IMR-90 (cell line): ENCODE data around the gene MBTD1. TPM values are rescaled to one million over a fixed set of nuclear protein-coding genes. Genes with fewer than 3 reads are reported as not detected.

ENCODE experiments used
- ATAC-seq: fragments of 200-7000 bp; cut with Tn5 transposase; 2 replicates; pipeline ENCODE4 v1.9.1; 2020; ENCODE audit warnings: low read depth, mild to moderate bottlenecking, moderate library complexity
- BruUV-seq: library from RNA; stranded (reverse); fragments of 400-500 nt; replicated peaks from 2 replicates; lab custom pipeline; 2021; lab: Mats Ljungman, UMichigan
- CTCF ChIA-PET: fragments of 300-600 bp; formaldehyde crosslinking; extraction: SDS; loops from one replicate; lab custom pipeline; 2021; ENCODE audit warnings: antibody characterized with exemption; lab: Yijun Ruan, JAX
- POLR2A ChIA-PET: fragments of 300-600 bp; sonication (Branson Sonifier 250); formaldehyde crosslinking; loops from one replicate; lab custom pipeline; 2022; ENCODE audit warnings: antibody characterized with exemption; ENCODE audit not compliant: unreplicated experiment; lab: Charles Lee
- DNase-seq: peaks from one replicate; pipeline ENCODE4 v3.0.0; 2013
- H2AFZ ChIP-seq: replicated peaks from 2 replicates; pipeline ENCODE3; 2013; ENCODE audit warnings: low read length, mild to moderate bottlenecking; ENCODE audit not compliant: poor library complexity
- H2AK5ac ChIP-seq: 2 replicates; pipeline ENCODE4 v1.6.1; 2013; ENCODE audit warnings: low read depth, low read length, inconsistent platforms
- H2AK9ac ChIP-seq: replicated peaks from 2 replicates; pipeline ENCODE3; 2013; ENCODE audit warnings: mild to moderate bottlenecking, low read depth, low read length, moderate library complexity; ENCODE audit not compliant: poor library complexity
- H2BK120ac ChIP-seq: 2 replicates; pipeline ENCODE4 v1.6.1; 2013; ENCODE audit warnings: low read depth, low read length, inconsistent platforms
- H2BK15ac ChIP-seq: 3 replicates; pipeline ENCODE4 v1.6.1; 2013; ENCODE audit warnings: low read depth, low read length, inconsistent platforms
- H2BK20ac ChIP-seq: 2 replicates; pipeline ENCODE4 v1.6.1; 2013; ENCODE audit warnings: low read depth, mild to moderate bottlenecking, inconsistent platforms, low read length, moderate library complexity
- H2BK5ac ChIP-seq: 2 replicates; pipeline ENCODE4 v1.6.1; 2013; ENCODE audit warnings: mild to moderate bottlenecking, low read depth, low read length, inconsistent platforms; ENCODE audit not compliant: poor library complexity, severe bottlenecking
- H3K14ac ChIP-seq: replicated peaks from 2 replicates; pipeline ENCODE4 v1.6.1; 2013; ENCODE audit warnings: low read depth, low read length, inconsistent platforms
- H3K18ac ChIP-seq: 2 replicates; pipeline ENCODE4 v1.6.1; 2013; ENCODE audit warnings: low read depth, low read length, control low read depth
- H3K23ac ChIP-seq: 2 replicates; pipeline ENCODE4 v1.6.1; 2013; ENCODE audit warnings: low read depth, low read length, inconsistent platforms
- H3K27ac ChIP-seq: 2 replicates; pipeline ENCODE4 v1.5.1; 2013; ENCODE audit warnings: mild to moderate bottlenecking, control low read depth, low read length; ENCODE audit not compliant: insufficient read depth
- H3K27me3 ChIP-seq: 2 replicates; pipeline ENCODE4 v1.6.1; 2013; ENCODE audit warnings: low read length; ENCODE audit not compliant: control insufficient read depth, insufficient read depth
- H3K36me3 ChIP-seq: 2 replicates; pipeline ENCODE4 v1.6.1; 2013; ENCODE audit warnings: low read length, mixed read lengths; ENCODE audit not compliant: control insufficient read depth, insufficient read depth
- H3K4ac ChIP-seq: 2 replicates; pipeline ENCODE4 v1.6.1; 2013; ENCODE audit warnings: low read depth, low read length, inconsistent platforms
- H3K4me1 ChIP-seq: 2 replicates; pipeline ENCODE4 v1.6.1; 2013; ENCODE audit warnings: low read length, mixed read lengths; ENCODE audit not compliant: control insufficient read depth, insufficient read depth
- H3K4me2 ChIP-seq: 2 replicates; pipeline ENCODE4 v1.6.1; 2013; ENCODE audit warnings: low read depth, mild to moderate bottlenecking, control low read depth, low read length, moderate library complexity
- H3K4me3 ChIP-seq: 2 replicates; pipeline ENCODE4 v1.5.1; 2013; ENCODE audit warnings: low read depth, mild to moderate bottlenecking, control low read depth, low read length, moderate library complexity; ENCODE audit not compliant: insufficient read depth
- H3K56ac ChIP-seq: 2 replicates; pipeline ENCODE4 v1.6.1; 2013; ENCODE audit warnings: low read length, inconsistent platforms; ENCODE audit not compliant: insufficient read depth; ENCODE audit errors: extremely low read depth
- H3K79me1 ChIP-seq, 2 experiments: 2 replicates each; pipeline ENCODE4 v1.6.1; 2013; ENCODE audit warnings: low read length in 2 of 2, inconsistent platforms in 1 of 2, low read depth in 1 of 2
- H3K9ac ChIP-seq: 2 replicates; pipeline ENCODE4 v1.6.1; 2013; ENCODE audit warnings: low read depth, low read length, control low read depth
- H3K9me1 ChIP-seq: 2 replicates; pipeline ENCODE4 v1.6.1; 2013; ENCODE audit warnings: low read length, inconsistent platforms; ENCODE audit not compliant: insufficient read depth
- H3K9me3 ChIP-seq: 2 replicates; pipeline ENCODE4 v1.6.1; 2013; ENCODE audit warnings: low read length; ENCODE audit not compliant: control insufficient read depth, insufficient read depth
- H4K20me1 ChIP-seq: 2 replicates; pipeline ENCODE4 v1.6.1; 2013; ENCODE audit warnings: low read length, inconsistent platforms; ENCODE audit not compliant: insufficient read depth
- H4K5ac ChIP-seq: 2 replicates; pipeline ENCODE4 v1.6.1; 2013; ENCODE audit warnings: mild to moderate bottlenecking, low read depth, low read length, control low read depth
- H4K8ac ChIP-seq, 2 experiments: 2 replicates each; pipeline ENCODE4 v1.6.1; 2013; ENCODE audit warnings: low read depth in 2 of 2, low read length in 2 of 2, control low read depth in 1 of 2, inconsistent platforms in 1 of 2
- H4K91ac ChIP-seq: 2 replicates; pipeline ENCODE4 v1.6.1; 2013; ENCODE audit warnings: low read depth, low read length, inconsistent platforms; ENCODE audit not compliant: insufficient read depth
- BHLHE40 ChIP-seq: fragments of 150-350 bp; IDR thresholded peaks from 2 replicates; pipeline ENCODE4 v1.6.1; 2016; ENCODE audit warnings: mild to moderate bottlenecking, low read depth, low read length
- CEBPB ChIP-seq: IDR thresholded peaks from 2 replicates; pipeline ENCODE4 v1.6.1; 2012; ENCODE audit warnings: low read depth, low read length, improper control_type of control experiment
- CHD1 ChIP-seq: IDR thresholded peaks from 2 replicates; pipeline ENCODE4 v1.6.1; 2012; ENCODE audit warnings: low read depth, low read length, improper control_type of control experiment
- CTCF ChIP-seq: conservative IDR thresholded peaks from 2 replicates; pipeline ENCODE4 v1.5.1; 2012; ENCODE audit warnings: mild to moderate bottlenecking, low read depth, low read length, improper control_type of control experiment
- FOS ChIP-seq: fragments of 150-350 bp; IDR thresholded peaks from 2 replicates; pipeline ENCODE4 v1.6.1; 2016; ENCODE audit warnings: low read depth, low read length
- MAZ ChIP-seq: IDR thresholded peaks from 2 replicates; pipeline ENCODE4 v1.6.1; 2012; ENCODE audit warnings: low read depth, mild to moderate bottlenecking, low read length, improper control_type of control experiment, moderate library complexity, borderline replicate concordance
- POLR2A ChIP-seq: IDR thresholded peaks from 2 replicates; pipeline ENCODE4 v1.6.1; 2012; ENCODE audit warnings: mild to moderate bottlenecking, low read depth, low read length
- RCOR1 ChIP-seq: IDR thresholded peaks from 2 replicates; pipeline ENCODE4 v1.6.1; 2012; ENCODE audit warnings: mild to moderate bottlenecking, low read length, improper control_type of control experiment; ENCODE audit not compliant: insufficient replicate concordance
- RFX5 ChIP-seq: IDR thresholded peaks from 2 replicates; pipeline ENCODE4 v1.8.0; 2012; ENCODE audit warnings: low read depth, mild to moderate bottlenecking, low read length, moderate library complexity
- SMC3 ChIP-seq: fragments of 150-350 bp; IDR thresholded peaks from 2 replicates; pipeline ENCODE4 v1.6.1; 2016; ENCODE audit warnings: low read depth, mild to moderate bottlenecking, antibody characterized with exemption, low read length, moderate library complexity
- USF2 ChIP-seq: fragments of 150-350 bp; IDR thresholded peaks from 2 replicates; pipeline ENCODE4 v1.6.1; 2017; ENCODE audit warnings: mild to moderate bottlenecking, antibody characterized with exemption, low read length, low read depth
- WGBS, 2 experiments: methylation state at CpG; one replicate each; pipeline versions ENCODE4 v1.1.5 to v1.1.7; 2013; ENCODE audit warnings: missing lambda C conversion rate in 2 of 2; ENCODE audit not compliant: insufficient read length in 1 of 2; ENCODE audit errors: extremely low coverage in 2 of 2; 5-methylcytosine and 5-hydroxymethylcytosine counted together
- dilution Hi-C: fragments of 300-500 bp; cut with HindIII; formaldehyde crosslinking; loops from one replicate; pipeline ENCODE4 v1.14.3; 2018; ENCODE audit warnings: low sequenced_read_pairs; ENCODE audit not compliant: unreplicated experiment
- in situ Hi-C: fragments of 300-500 bp; cut with MboI; formaldehyde crosslinking; loops from 3 replicates; pipeline ENCODE4 v1.14.3; 2019; ENCODE audit warnings: low sequenced_read_pairs, inconsistent platforms, mixed read lengths
- intact Hi-C: fragments of 100-400 bp; cut with micrococcal nuclease; formaldehyde crosslinking; loops from 2 replicates; pipeline ENCODE4 v1.10.0; 2022
- polyA plus RNA-seq, 3 experiments: library from polyadenylated mRNA; depleted of rRNA; stranded (reverse); fragments of >200 nt; gene quantifications; 2 replicates each; pipeline ENCODE4 v1.2.3, GENCODE V29; 2012; ENCODE audit warnings: low replicate concordance in 1 of 3
- total RNA-seq: library from RNA; depleted of rRNA; stranded (reverse); fragments of >200 nt; gene quantifications from 2 replicates; pipeline ENCODE4 v1.2.3, GENCODE V29; 2012

MBTD1 gene
- total and polyA plus RNA-seq, 2 of the 4 experiments (the other 2 are of a cell fraction), result 3.2 to 5.6 TPM

- Histone ChIP-seq H2BK5ac (no peak overlapping the region), H4K5ac (no peak overlapping the region), H3K18ac (no peak overlapping the region), H3K9me3 (no peaks in the 10 kb centered on the region), H3K4me3 (no peak overlapping the region), H2AK5ac (no peak overlapping the region), H4K91ac (no peak overlapping the region), H3K27ac (no peak overlapping the region), H2AFZ (no peak overlapping the region), H3K4ac (no peak overlapping the region), H2AK9ac (no peak overlapping the region), H4K8ac (no peak overlapping the region), H3K27me3 (no peaks in the 10 kb centered on the region), H4K20me1 (peaks cover 5% of the 10 kb centered on the region), H3K56ac (no peak overlapping the region), H3K36me3 (peaks cover 19% of the 10 kb centered on the region), H3K9me1 (no peaks in the 10 kb centered on the region), H3K23ac (no peak overlapping the region), H2BK120ac (no peak overlapping the region), H2BK20ac (no peak overlapping the region), H3K9ac (no peak overlapping the region), H3K4me1 (no peaks in the 10 kb centered on the region; the same call in 1 of the 2 replicates), H3K14ac (no peak overlapping the region), H3K4me2 (no peak overlapping the region), H3K79me1 (peaks cover 13 to 33% of the 10 kb centered on the region in 2 experiments), H2BK15ac (no peak overlapping the region)
- WGBS, 2 experiments, result no CpG with 5 or more reads among the region's 6 CpGs
- no TSS peak for BruUV-seq
- ChIA-PET POLR2A (no interaction called here), CTCF (no interaction called here)
- DNase-seq, result no peak
- in situ Hi-C loops (no loop called here), dilution Hi-C loops (no loop called here), intact Hi-C loops (no loop called here)
- ATAC-seq, result no peak
- TF ChIP-seq CHD1 (no peak), CEBPB (no peak), POLR2A (no peak), BHLHE40 (no peak), MAZ (no peak), CTCF (no peak), RFX5 (no peak), SMC3 (no peak), RCOR1 (no peak), FOS (no peak), USF2 (no peak)
Observed at GRCh38 chr17:51269991-51270390, 10.1 kb upstream of the MBTD1 start.
